GM23338 (cell line): ENCODE measurements around the gene IMPDH1. TPM values are rescaled to one million over a fixed set of nuclear protein-coding genes. Genes with fewer than 3 reads are reported as not detected.

Source experiments
- CREB1 ChIP-seq: fragments of 250-450 bp; sonication (Bioruptor Pico); IDR thresholded peaks from 2 replicates; pipeline ENCODE4 v1.5.0; 2020; ENCODE audit warnings: low read depth, mild to moderate bottlenecking, moderate library complexity
- JUNB ChIP-seq: IDR thresholded peaks from one replicate; pipeline ENCODE4 v1.6.1; 2016; ENCODE audit warnings: antibody characterized with exemption; ENCODE audit not compliant: unreplicated experiment
- POLR2AphosphoS5 ChIP-seq: IDR thresholded peaks from 2 replicates; pipeline ENCODE4 v1.6.1; 2016; ENCODE audit warnings: antibody characterized with exemption, low read depth
- ZNF114 ChIP-seq: fragments of 250-450 bp; sonication (Bioruptor Pico); IDR thresholded peaks from 2 replicates; pipeline ENCODE4 v1.5.0; 2020; ENCODE audit warnings: mild to moderate bottlenecking, moderate library complexity
- ZNF331 ChIP-seq: fragments of 250-450 bp; sonication (Bioruptor Pico); IDR thresholded peaks from 2 replicates; pipeline ENCODE4 v1.5.0; 2020; ENCODE audit warnings: low read depth, mild to moderate bottlenecking, moderate library complexity
- polyA plus RNA-seq: library from polyadenylated mRNA; unstranded; fragments of >200 nt; fragmentation: Nextera tagmentation; extraction: Ambion mirVana; gene quantifications from 2 replicates; pipeline ENCODE4 v1.2.1, GENCODE V29; 2016
- total RNA-seq: library from RNA; depleted of rRNA; stranded (reverse); fragments of >200 nt; shearing (Covaris generic); gene quantifications from 2 replicates; pipeline ENCODE4 v1.2.3, GENCODE V29; 2014
- TF ChIP-seq, protein P1 (sequence below): fragments of 250-450 bp; sonication (Bioruptor Pico); IDR thresholded peaks from 2 replicates; pipeline ENCODE4 v1.5.0; 2020; ENCODE audit warnings: mild to moderate bottlenecking, moderate library complexity
- TF ChIP-seq, protein P2 (sequence below), 2 experiments: fragments of 200-600 bp in 1 of 2; sonication (generic) in 1 of 2; conservative IDR thresholded peaks; 2 replicates each; pipeline versions ENCODE4 v1.5.1 to v1.6.1; 2016 to 2017; ENCODE audit warnings: antibody characterized with exemption in 2 of 2, low read depth in 2 of 2, mild to moderate bottlenecking in 2 of 2, moderate library complexity in 1 of 2

Gene IMPDH1
- total and polyA plus RNA-seq, 2 experiments from 2014 or later, result 16.4 to 48.3 TPM

DNA sequence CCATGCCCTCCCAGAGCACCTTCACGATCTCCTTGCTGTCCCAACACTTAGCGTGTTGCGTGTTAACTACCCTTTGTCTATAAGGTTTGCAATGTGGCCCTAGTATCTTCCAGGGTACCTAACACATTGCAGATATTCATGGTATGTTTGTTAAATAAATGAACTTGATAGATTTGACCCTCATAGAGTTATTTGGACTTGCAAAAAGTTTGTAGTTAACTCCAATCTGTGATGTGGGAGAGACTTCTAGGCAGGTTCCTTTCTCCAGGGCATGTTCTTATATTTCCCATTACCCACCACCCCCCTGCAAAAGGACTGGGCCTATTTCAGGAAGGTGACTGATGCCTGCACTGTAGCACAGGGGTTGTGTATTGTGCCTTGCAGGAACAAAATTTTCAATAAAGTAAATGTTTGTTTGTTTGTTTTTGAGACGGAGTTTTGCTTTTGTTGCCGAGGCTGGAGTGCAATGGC, 46.5 kb upstream of the IMPDH1 start (continued):
- TF ChIP-seq, protein P1, sequence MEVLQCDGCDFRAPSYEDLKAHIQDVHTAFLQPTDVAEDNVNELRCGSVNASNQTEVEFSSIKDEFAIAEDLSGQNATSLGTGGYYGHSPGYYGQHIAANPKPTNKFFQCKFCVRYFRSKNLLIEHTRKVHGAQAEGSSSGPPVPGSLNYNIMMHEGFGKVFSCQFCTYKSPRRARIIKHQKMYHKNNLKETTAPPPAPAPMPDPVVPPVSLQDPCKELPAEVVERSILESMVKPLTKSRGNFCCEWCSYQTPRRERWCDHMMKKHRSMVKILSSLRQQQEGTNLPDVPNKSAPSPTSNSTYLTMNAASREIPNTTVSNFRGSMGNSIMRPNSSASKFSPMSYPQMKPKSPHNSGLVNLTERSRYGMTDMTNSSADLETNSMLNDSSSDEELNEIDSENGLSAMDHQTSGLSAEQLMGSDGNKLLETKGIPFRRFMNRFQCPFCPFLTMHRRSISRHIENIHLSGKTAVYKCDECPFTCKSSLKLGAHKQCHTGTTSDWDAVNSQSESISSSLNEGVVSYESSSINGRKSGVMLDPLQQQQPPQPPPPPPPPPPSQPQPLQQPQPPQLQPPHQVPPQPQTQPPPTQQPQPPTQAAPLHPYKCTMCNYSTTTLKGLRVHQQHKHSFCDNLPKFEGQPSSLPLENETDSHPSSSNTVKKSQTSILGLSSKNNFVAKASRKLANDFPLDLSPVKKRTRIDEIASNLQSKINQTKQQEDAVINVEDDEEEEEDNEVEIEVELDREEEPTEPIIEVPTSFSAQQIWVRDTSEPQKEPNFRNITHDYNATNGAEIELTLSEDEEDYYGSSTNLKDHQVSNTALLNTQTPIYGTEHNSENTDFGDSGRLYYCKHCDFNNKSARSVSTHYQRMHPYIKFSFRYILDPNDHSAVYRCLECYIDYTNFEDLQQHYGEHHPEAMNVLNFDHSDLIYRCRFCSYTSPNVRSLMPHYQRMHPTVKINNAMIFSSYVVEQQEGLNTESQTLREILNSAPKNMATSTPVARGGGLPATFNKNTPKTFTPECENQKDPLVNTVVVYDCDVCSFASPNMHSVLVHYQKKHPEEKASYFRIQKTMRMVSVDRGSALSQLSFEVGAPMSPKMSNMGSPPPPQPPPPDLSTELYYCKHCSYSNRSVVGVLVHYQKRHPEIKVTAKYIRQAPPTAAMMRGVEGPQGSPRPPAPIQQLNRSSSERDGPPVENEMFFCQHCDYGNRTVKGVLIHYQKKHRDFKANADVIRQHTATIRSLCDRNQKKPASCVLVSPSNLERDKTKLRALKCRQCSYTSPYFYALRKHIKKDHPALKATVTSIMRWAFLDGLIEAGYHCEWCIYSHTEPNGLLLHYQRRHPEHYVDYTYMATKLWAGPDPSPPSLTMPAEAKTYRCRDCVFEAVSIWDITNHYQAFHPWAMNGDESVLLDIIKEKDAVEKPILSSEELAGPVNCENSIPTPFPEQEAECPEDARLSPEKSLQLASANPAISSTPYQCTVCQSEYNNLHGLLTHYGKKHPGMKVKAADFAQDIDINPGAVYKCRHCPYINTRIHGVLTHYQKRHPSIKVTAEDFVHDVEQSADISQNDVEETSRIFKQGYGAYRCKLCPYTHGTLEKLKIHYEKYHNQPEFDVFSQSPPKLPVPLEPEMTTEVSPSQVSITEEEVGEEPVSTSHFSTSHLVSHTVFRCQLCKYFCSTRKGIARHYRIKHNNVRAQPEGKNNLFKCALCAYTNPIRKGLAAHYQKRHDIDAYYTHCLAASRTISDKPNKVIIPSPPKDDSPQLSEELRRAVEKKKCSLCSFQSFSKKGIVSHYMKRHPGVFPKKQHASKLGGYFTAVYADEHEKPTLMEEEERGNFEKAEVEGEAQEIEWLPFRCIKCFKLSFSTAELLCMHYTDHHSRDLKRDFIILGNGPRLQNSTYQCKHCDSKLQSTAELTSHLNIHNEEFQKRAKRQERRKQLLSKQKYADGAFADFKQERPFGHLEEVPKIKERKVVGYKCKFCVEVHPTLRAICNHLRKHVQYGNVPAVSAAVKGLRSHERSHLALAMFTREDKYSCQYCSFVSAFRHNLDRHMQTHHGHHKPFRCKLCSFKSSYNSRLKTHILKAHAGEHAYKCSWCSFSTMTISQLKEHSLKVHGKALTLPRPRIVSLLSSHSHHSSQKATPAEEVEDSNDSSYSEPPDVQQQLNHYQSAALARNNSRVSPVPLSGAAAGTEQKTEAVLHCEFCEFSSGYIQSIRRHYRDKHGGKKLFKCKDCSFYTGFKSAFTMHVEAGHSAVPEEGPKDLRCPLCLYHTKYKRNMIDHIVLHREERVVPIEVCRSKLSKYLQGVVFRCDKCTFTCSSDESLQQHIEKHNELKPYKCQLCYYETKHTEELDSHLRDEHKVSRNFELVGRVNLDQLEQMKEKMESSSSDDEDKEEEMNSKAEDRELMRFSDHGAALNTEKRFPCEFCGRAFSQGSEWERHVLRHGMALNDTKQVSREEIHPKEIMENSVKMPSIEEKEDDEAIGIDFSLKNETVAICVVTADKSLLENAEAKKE (CRISPR knock-in tag), result no peak
- TF ChIP-seq POLR2AphosphoS5 (no peak), JUNB (no peak), CREB1 (CRISPR knock-in tag) (no peak), ZNF114 (no peak), ZNF331 (CRISPR knock-in tag) (no peak)
- TF ChIP-seq, protein P2, sequence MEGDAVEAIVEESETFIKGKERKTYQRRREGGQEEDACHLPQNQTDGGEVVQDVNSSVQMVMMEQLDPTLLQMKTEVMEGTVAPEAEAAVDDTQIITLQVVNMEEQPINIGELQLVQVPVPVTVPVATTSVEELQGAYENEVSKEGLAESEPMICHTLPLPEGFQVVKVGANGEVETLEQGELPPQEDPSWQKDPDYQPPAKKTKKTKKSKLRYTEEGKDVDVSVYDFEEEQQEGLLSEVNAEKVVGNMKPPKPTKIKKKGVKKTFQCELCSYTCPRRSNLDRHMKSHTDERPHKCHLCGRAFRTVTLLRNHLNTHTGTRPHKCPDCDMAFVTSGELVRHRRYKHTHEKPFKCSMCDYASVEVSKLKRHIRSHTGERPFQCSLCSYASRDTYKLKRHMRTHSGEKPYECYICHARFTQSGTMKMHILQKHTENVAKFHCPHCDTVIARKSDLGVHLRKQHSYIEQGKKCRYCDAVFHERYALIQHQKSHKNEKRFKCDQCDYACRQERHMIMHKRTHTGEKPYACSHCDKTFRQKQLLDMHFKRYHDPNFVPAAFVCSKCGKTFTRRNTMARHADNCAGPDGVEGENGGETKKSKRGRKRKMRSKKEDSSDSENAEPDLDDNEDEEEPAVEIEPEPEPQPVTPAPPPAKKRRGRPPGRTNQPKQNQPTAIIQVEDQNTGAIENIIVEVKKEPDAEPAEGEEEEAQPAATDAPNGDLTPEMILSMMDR (conservative IDR thresholded peaks at IDR 0.05; ENCODE audit: low read depth in 2 of 2), result no peak
